ENCODE measurements around the gene XPNPEP1. TPM values are rescaled to one million over a fixed set of nuclear protein-coding genes. Genes with fewer than 3 reads are reported as not detected.
"Not testable (repeated sequence)": the region's sequence is repeated elsewhere in the genome, so short reads cannot be mapped to it uniquely, and the experiment has no call there.

Gene XPNPEP1
- total RNA-seq, 2 donors from 2014 or later = 41.2 to 45.2 TPM

- no peak overlapping the region for H3K27ac ChIP-seq
- H3K4me1 ChIP-seq = peaks cover 0 to 33% of the 10 kb centered on the region in 2 donors
- H3K4me3 ChIP-seq = no peak overlapping the region
- no peaks in the 10 kb centered on the region for H3K36me3 ChIP-seq
- no peaks in the 10 kb centered on the region for H3K9me3 ChIP-seq
- DNase-seq (ENCODE audit: low spot score) = no peak
- no peaks in the 10 kb centered on the region for H3K27me3 ChIP-seq
- TF ChIP-seq CTCF (IDR thresholded peaks at IDR 0.05) = no peak
These were observed 4.1 kb downstream of the XPNPEP1 start for GRCh38 chr10:109919220-109919619.

- not testable (repeated sequence) for DNase-seq (ENCODE audit: low spot score); H3K27ac ChIP-seq; H3K4me3 ChIP-seq; H3K27me3 ChIP-seq; H3K9me3 ChIP-seq; H3K36me3 ChIP-seq
- peaks cover 0 to 28% of the 10 kb centered on the region in 2 donors for H3K4me1 ChIP-seq
These were observed 4.6 kb downstream of the XPNPEP1 start for GRCh38 chr10:109918707-109919106.

- H3K27me3 ChIP-seq = no peaks in the 10 kb centered on the region
- peaks cover 20% of the 10 kb centered on the region for H3K36me3 ChIP-seq
- no peak for DNase-seq (ENCODE audit: low spot score)
- no peak overlapping the region for H3K4me3 ChIP-seq
- no peaks in the 10 kb centered on the region for H3K9me3 ChIP-seq
- TF ChIP-seq CTCF (IDR thresholded peaks at IDR 0.05) = no peak
- H3K27ac ChIP-seq = no peak overlapping the region
- peaks cover 0 to 17% of the 10 kb centered on the region in 2 donors for H3K4me1 ChIP-seq
These were observed 7.7 kb downstream of the XPNPEP1 start for GRCh38 chr10:109915566-109915965.

GRCh38 chr10:109914966-109915365 is 8.3 kb downstream of the XPNPEP1 start:
- no peak overlapping the region for H3K4me3 ChIP-seq
- no peak for TF ChIP-seq CTCF (IDR thresholded peaks at IDR 0.05)
- no peaks in the 10 kb centered on the region for H3K9me3 ChIP-seq
- DNase-seq (ENCODE audit: low spot score) = no peak
- H3K27ac ChIP-seq = no peak overlapping the region
- H3K36me3 ChIP-seq = peaks cover 20% of the 10 kb centered on the region
- H3K4me1 ChIP-seq = peaks cover 0 to 17% of the 10 kb centered on the region in 2 donors
- H3K27me3 ChIP-seq = no peaks in the 10 kb centered on the region

- Histone ChIP-seq H3K4me1 (peaks cover 0 to 17% of the 10 kb centered on the region in 2 donors), H3K4me3 (no peak overlapping the region), H3K9me3 (no peaks in the 10 kb centered on the region), H3K27me3 (no peaks in the 10 kb centered on the region), H3K27ac (no peak overlapping the region), H3K36me3 (peaks cover 20% of the 10 kb centered on the region)
- no peak for DNase-seq (ENCODE audit: low spot score)
- TF ChIP-seq CTCF (IDR thresholded peaks at IDR 0.05) = no peak
These were observed 9.9 kb downstream of the XPNPEP1 start for GRCh38 chr10:109913306-109913892.

- DNase-seq (ENCODE audit: low spot score) = no peak
- no peaks in the 10 kb centered on the region for H3K27me3 ChIP-seq
- H3K4me1 ChIP-seq = peaks cover 0 to 17% of the 10 kb centered on the region in 2 donors
- H3K9me3 ChIP-seq = no peaks in the 10 kb centered on the region
- H3K27ac ChIP-seq = no peak overlapping the region
- H3K36me3 ChIP-seq = peaks cover 21% of the 10 kb centered on the region
- TF ChIP-seq CTCF (IDR thresholded peaks at IDR 0.05) = no peak
- H3K4me3 ChIP-seq = no peak overlapping the region
These were observed 10.7 kb downstream of the XPNPEP1 start for GRCh38 chr10:109912335-109913281.

Measured in right atrium auricular region (tissue), 2 donors.